CD4-positive, alpha-beta T cell treated with Interleukin-6 for 4 hours (primary cell): ENCODE data around the gene MTG1.

Source experiments
- DNase-seq: peaks from one replicate; pipeline ENCODE4 v3.0.0-alpha.2; 2020; ENCODE audit warnings: mixed read lengths

Gene MTG1

GRCh38 chr10:133471300-133472109 is 77.5 kb downstream of the MTG1 start:
- no peak for DNase-seq
